ENCODE results near the gene SAMHD1. TPM values are rescaled to one million over a fixed set of nuclear protein-coding genes. Genes with fewer than 3 reads are reported as not detected.

Gene SAMHD1
- total and polyA plus RNA-seq, 11 donors, result 13.9 to 164 (median 39.6) TPM

DNA sequence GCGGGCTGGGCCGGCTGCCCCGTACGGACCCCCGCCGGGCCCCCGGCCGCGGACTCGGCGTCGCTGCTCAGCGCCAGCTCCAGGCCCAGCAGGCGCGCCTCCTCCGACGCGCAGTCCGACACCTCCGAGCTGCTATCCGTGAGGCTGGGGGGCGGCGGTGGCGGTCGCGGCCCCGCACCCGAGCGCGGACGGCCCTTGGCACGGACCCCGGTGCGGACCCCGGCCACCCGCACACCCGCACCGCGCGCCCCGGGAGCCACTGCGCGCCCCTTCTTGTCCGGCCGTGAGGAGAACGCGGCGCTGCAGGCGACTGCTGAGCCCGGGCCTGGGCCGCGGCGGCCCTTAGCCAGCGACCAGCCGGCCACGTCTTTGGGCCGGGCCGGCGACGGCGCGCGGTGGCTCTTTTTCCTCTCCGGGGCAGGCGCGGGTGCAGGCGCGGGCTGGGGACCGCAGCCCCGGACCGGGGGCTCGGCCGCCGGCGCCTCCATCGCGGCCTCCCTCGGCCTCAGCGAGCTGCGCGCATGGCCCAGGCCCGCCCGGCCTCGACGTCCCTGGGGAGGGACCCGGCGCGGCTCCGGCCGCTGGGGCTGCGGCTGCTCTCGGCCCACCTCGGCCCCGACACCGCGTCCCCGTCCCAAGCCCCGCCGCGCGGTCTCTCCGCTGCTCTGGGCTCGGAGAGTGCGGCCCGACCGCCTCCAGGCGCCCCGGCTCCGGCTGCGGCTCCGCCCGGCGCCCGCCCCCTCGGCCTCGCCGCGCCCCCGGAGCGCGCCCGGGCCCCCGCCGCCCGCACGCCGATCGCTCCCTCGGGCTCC is 88.4 kb downstream of the SAMHD1 start:
- ATAC-seq (no peak), DNase-seq (peak in 1 of 5 donors; percentile 72)
- peak overlapping the region; percentile 13 to 87 (median 68) for H3K4me3 ChIP-seq
- peaks cover 9 to 61% (median 38%) of the 10 kb centered on the region in 12 donors for H3K4me1 ChIP-seq
- intact Hi-C loops (cut with DNase I), result loop anchor here (1.0 to 10.0 kb wide), 13 partner anchors 32 to 318 kb away; partner anchors contain the start of genes DSN1 (in 4 of the 10), MYL9 (in 1 of the 10) and RAB5IF (in 1 of the 10)
- TF ChIP-seq POLR2A (IDR thresholded peaks at IDR 0.05), result no peak
- TF ChIP-seq, protein P1, sequence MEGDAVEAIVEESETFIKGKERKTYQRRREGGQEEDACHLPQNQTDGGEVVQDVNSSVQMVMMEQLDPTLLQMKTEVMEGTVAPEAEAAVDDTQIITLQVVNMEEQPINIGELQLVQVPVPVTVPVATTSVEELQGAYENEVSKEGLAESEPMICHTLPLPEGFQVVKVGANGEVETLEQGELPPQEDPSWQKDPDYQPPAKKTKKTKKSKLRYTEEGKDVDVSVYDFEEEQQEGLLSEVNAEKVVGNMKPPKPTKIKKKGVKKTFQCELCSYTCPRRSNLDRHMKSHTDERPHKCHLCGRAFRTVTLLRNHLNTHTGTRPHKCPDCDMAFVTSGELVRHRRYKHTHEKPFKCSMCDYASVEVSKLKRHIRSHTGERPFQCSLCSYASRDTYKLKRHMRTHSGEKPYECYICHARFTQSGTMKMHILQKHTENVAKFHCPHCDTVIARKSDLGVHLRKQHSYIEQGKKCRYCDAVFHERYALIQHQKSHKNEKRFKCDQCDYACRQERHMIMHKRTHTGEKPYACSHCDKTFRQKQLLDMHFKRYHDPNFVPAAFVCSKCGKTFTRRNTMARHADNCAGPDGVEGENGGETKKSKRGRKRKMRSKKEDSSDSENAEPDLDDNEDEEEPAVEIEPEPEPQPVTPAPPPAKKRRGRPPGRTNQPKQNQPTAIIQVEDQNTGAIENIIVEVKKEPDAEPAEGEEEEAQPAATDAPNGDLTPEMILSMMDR (IDR thresholded peaks at IDR 0.05), result no peak
- peak overlapping the region; percentile 85 to 97 (median 92) for H3K27ac ChIP-seq
- WGBS, 4 donors, result 0 to 3% (median 1%) methylated on average over 17 to 129 of the region's 129 CpGs
- no peaks in the 10 kb centered on the region for H3K36me3 ChIP-seq
- H3K27me3 ChIP-seq, result no peaks in the 10 kb centered on the region
- H3K9me3 ChIP-seq, result no peaks in the 10 kb centered on the region

DNA sequence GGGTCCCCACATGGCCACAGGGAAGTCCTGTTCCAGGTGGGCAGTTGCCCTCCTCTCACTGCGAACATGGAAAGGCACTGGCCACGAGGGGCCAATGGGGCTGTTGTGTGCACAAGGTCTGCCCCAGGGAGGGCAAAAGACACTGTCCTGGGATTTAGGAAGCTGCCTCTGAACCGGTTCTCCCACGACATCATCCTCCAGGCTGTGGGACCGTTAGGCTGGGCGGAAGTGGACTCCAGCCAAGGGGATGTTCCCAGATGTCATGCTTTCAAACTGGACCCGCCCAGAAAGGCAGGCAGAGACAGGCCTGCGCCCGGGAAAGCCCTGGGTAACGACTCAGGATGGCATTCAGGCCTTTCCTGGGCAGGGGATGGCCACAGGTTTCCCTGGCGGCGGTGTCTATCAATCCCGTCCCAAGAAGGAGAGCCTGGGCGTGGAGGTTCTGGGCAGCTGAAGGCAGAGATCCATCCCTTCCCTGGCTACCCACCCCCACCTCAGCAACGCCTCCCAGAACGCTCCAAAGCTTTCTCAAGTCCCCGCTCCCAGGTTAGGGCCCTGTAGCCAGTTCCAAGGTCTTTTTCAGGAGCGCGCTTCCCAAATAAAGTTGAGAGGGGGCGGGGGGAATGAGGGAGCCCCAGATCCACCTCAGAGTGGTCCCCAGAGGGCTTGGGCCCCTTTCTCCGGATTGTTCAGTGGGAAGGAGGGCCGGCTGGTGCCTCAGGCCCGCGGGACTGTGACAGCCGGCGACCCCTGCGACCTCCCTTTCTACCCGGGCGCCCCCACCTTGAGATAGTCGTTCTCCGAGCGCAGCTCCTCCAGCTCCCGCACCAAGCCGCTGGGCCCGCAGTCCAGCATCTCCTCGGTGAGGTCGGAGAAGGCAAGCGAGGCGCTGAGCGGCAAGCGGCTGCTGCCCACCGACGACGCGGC is 89.4 kb downstream of the SAMHD1 start:
- peak; percentile 89 to 94 (median 91) for DNase-seq
- Histone ChIP-seq H3K9me3 (no peaks in the 10 kb centered on the region), H3K4me3 (peak overlapping the region; percentile 13 to 87 (median 68)), H3K27ac (peak overlapping the region; percentile 85 to 97 (median 92)), H3K27me3 (no peaks in the 10 kb centered on the region), H3K4me1 (peaks cover 9 to 70% (median 47%) of the 10 kb centered on the region in 12 donors), H3K36me3 (peaks cover 0 to 5% (median 0%) of the 10 kb centered on the region in 9 donors)
- TF ChIP-seq, protein P1 (IDR thresholded peaks at IDR 0.05), result no peak
- peak in 1 of 2 donors; percentile 65 for TF ChIP-seq POLR2A (IDR thresholded peaks at IDR 0.05)
- intact Hi-C loops (cut with DNase I), result loop anchor here (2.0 to 10.0 kb wide), 13 partner anchors 29 to 317 kb away; partner anchors contain the start of genes DSN1 (in 4 of the 10), MYL9 (in 1 of the 10) and RAB5IF (in 1 of the 10)
- ATAC-seq, result peak; percentile 59 to 80 (median 68)
- 1 to 10% (median 3%) methylated on average over 10 to 45 of the region's 45 CpGs for WGBS, 4 donors

DNA sequence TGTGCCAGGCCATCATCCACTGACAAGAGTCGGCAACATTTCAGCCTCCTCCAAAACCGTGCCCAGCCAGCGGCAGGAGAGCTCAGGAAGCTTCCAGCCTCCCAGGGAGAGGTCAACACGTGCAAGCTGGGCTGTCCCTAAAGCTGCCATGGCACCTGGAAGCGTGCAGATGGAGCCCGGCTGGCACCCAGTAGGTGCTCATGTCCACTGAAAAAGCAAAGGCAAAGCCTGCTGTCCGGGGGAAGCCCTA is 90.0 kb downstream of the SAMHD1 start:
- Histone ChIP-seq H3K4me3 (peak overlapping the region; percentile 13 to 87 (median 68)), H3K36me3 (peaks cover 0 to 5% (median 0%) of the 10 kb centered on the region in 9 donors), H3K27me3 (no peaks in the 10 kb centered on the region), H3K4me1 (peaks cover 9 to 76% (median 53%) of the 10 kb centered on the region in 12 donors), H3K27ac (peak overlapping the region; percentile 85 to 97 (median 92)), H3K9me3 (no peaks in the 10 kb centered on the region)
- DNase-seq (peak in 3 of 5 donors; percentile 53 to 76 (median 72)), ATAC-seq (peak; percentile 9 to 36 (median 9))
- TF ChIP-seq, protein P1 (IDR thresholded peaks at IDR 0.05), result no peak
- no peak for TF ChIP-seq POLR2A (IDR thresholded peaks at IDR 0.05)
- 0 to 21% (median 12%) methylated on average over 6 to 7 of the region's 7 CpGs for WGBS, 4 donors
- intact Hi-C loops (cut with DNase I), result loop anchor here (2.0 to 10.0 kb wide), 12 partner anchors 29 to 317 kb away; partner anchors contain the start of genes DSN1 (in 3 of the 10), MYL9 (in 1 of the 10) and RAB5IF (in 1 of the 10)
